ENCODE results near the gene SETDB2. TPM values are rescaled to one million over a fixed set of nuclear protein-coding genes. Genes with fewer than 3 reads are reported as not detected.

SETDB2 gene
- total RNA-seq, 2 donors from 2014 or later = 9.0 to 9.1 TPM

- Histone ChIP-seq H3K4me3 (no peak overlapping the region), H3K27ac (no peak overlapping the region), H3K27me3 (replicated peaks; ENCODE audit: insufficient read depth) (no peaks in the 10 kb centered on the region), H3K9me3 (no peaks in the 10 kb centered on the region), H3K4me1 (ENCODE audit: control insufficient read depth in 1 of 2, low read depth in 2 of 2) (peaks cover 3 to 10% of the 10 kb centered on the region in 2 donors), H3K36me3 (no peaks in the 10 kb centered on the region)
- DNase-seq (ENCODE audit: low spot score) (no peak), ATAC-seq (ENCODE audit: insufficient number of reproducible peaks, low FRiP score, low read depth) (no peak)
- TF ChIP-seq CTCF (IDR thresholded peaks at IDR 0.05) = no peak
Measured at GRCh38 chr13:49439609-49440008, 4.5 kb upstream of the SETDB2 start.

- Histone ChIP-seq H3K36me3 (no peaks in the 10 kb centered on the region), H3K27me3 (replicated peaks; ENCODE audit: insufficient read depth) (no peaks in the 10 kb centered on the region), H3K4me1 (ENCODE audit: control insufficient read depth in 1 of 2, low read depth in 2 of 2) (peaks cover 14 to 16% of the 10 kb centered on the region in 2 donors), H3K4me3 (no peak overlapping the region), H3K27ac (no peak overlapping the region), H3K9me3 (no peaks in the 10 kb centered on the region)
- DNase-seq (ENCODE audit: low spot score) (no peak), ATAC-seq (ENCODE audit: insufficient number of reproducible peaks, low FRiP score, low read depth) (no peak)
- no peak for TF ChIP-seq CTCF (IDR thresholded peaks at IDR 0.05)
Measured at GRCh38 chr13:49441312-49441711, 2.8 kb upstream of the SETDB2 start.

GRCh38 chr13:49441846-49442245 is 2.2 kb upstream of the SETDB2 start:
- ATAC-seq (ENCODE audit: insufficient number of reproducible peaks, low FRiP score, low read depth) = no peak
- no peak for DNase-seq (ENCODE audit: low spot score)

DNA sequence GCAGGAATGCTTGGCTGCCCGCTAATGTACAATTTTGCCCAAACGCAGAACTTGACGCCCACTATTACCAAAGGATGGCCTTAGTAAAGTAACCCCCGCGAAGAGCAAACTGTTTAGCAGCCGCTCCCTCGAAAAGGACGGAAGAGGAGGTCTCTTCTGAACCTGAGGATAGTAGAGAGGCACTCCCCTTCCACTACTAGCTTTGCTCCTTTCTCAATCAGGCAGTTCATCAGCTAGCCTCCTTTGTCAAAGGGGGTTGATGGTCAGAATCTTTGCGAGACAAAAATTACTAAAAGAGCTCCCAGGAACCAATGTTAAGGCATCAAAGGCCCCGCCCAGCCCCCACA is 744 bp upstream of the SETDB2 start:
- Histone ChIP-seq H3K36me3 (no peaks in the 10 kb centered on the region), H3K27me3 (replicated peaks; ENCODE audit: insufficient read depth) (no peaks in the 10 kb centered on the region), H3K4me3 (peak overlapping the region; percentile 83), H3K9me3 (no peaks in the 10 kb centered on the region), H3K4me1 (ENCODE audit: control insufficient read depth in 1 of 2, low read depth in 2 of 2) (peaks cover 25 to 29% of the 10 kb centered on the region in 2 donors), H3K27ac (peak overlapping the region; percentile 94 to 98)
- no peak for TF ChIP-seq CTCF (IDR thresholded peaks at IDR 0.05)
- ATAC-seq (ENCODE audit: insufficient number of reproducible peaks, low FRiP score, low read depth) = no peak
- DNase-seq (ENCODE audit: low spot score) = no peak

More at GRCh38 chr13:49441846-49442245, 2.2 kb upstream of the SETDB2 start:
- Histone ChIP-seq H3K4me1 (ENCODE audit: control insufficient read depth in 1 of 2, low read depth in 2 of 2) (peaks cover 14 to 19% of the 10 kb centered on the region in 2 donors), H3K36me3 (no peaks in the 10 kb centered on the region), H3K27me3 (replicated peaks; ENCODE audit: insufficient read depth) (no peaks in the 10 kb centered on the region), H3K9me3 (no peaks in the 10 kb centered on the region), H3K27ac (no peak overlapping the region), H3K4me3 (no peak overlapping the region)
- TF ChIP-seq CTCF (IDR thresholded peaks at IDR 0.05) = no peak

GRCh38 chr13:49444524-49445395 is 686 bp downstream of the SETDB2 start:
- Histone ChIP-seq H3K4me1 (ENCODE audit: control insufficient read depth in 1 of 2, low read depth in 2 of 2) (peaks cover 25 to 33% of the 10 kb centered on the region in 2 donors), H3K27ac (peak overlapping the region; percentile 84 to 94), H3K27me3 (replicated peaks; ENCODE audit: insufficient read depth) (no peaks in the 10 kb centered on the region), H3K36me3 (no peaks in the 10 kb centered on the region), H3K9me3 (no peaks in the 10 kb centered on the region), H3K4me3 (peak overlapping the region; percentile 83)
- no peak for DNase-seq (ENCODE audit: low spot score)
- ATAC-seq (ENCODE audit: insufficient number of reproducible peaks, low FRiP score, low read depth) = peak; percentile 7
- no peak for TF ChIP-seq CTCF (IDR thresholded peaks at IDR 0.05)

All from thoracic aorta (tissue), 2 donors.